Measurements from ENCODE around the gene DYNC2LI1.

DNA sequence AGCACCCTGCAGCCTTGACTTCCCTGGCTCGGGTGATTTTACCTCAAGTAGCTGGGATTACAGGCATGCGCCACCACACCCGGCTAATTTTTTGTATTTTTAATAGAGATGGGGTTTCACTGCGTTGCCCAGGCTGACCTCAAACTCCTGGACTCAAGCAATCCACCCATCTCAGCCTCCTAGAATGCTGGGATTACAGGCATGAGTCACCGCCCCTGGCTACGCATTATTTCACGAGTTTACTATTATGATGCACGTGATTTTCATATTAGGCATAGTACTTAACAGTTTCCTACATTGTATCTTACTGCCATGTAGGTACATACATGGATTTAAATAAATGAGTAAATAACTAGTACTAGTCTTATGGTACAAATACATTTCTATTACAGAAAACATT, 4.4 kb downstream of the DYNC2LI1 start:
- TF ChIP-seq, protein P1, sequence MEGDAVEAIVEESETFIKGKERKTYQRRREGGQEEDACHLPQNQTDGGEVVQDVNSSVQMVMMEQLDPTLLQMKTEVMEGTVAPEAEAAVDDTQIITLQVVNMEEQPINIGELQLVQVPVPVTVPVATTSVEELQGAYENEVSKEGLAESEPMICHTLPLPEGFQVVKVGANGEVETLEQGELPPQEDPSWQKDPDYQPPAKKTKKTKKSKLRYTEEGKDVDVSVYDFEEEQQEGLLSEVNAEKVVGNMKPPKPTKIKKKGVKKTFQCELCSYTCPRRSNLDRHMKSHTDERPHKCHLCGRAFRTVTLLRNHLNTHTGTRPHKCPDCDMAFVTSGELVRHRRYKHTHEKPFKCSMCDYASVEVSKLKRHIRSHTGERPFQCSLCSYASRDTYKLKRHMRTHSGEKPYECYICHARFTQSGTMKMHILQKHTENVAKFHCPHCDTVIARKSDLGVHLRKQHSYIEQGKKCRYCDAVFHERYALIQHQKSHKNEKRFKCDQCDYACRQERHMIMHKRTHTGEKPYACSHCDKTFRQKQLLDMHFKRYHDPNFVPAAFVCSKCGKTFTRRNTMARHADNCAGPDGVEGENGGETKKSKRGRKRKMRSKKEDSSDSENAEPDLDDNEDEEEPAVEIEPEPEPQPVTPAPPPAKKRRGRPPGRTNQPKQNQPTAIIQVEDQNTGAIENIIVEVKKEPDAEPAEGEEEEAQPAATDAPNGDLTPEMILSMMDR (IDR thresholded peaks at IDR 0.05): no peak
- TF ChIP-seq EP300 (IDR thresholded peaks at IDR 0.05): no peak
